PC-3 (cell line): ENCODE results near the gene ARHGAP42.

Experiments
- CTCF ChIP-seq: fragments of 300-600 bp; sonication (generic); conservative IDR thresholded peaks from 2 replicates; pipeline ENCODE4 v1.5.1; 2017; ENCODE audit warnings: antibody characterized with exemption, low read depth, mild to moderate bottlenecking, low read length
- EZH2 ChIP-seq: fragments of 300-600 bp; sonication (generic); IDR thresholded peaks from one replicate; pipeline ENCODE4 v1.6.1; 2017; ENCODE audit warnings: antibody characterized with exemption, mild to moderate bottlenecking, low read length; ENCODE audit not compliant: unreplicated experiment
- EZH2phosphoT487 ChIP-seq: fragments of 300-600 bp; sonication (generic); IDR thresholded peaks from 2 replicates; pipeline ENCODE4 v1.6.1; 2018; ENCODE audit warnings: mild to moderate bottlenecking, antibody characterized with exemption, low read length, borderline replicate concordance

- TF ChIP-seq CTCF: no peak
- TF ChIP-seq EZH2: no peak
- no peak for TF ChIP-seq EZH2phosphoT487
These were observed 32.3 kb downstream of the ARHGAP42 start for GRCh38 chr11:100719362-100719761.
